Lower leg skin (tissue), 3 donors: ENCODE results near the gene SMOC2.

Source experiments
- POLR2A ChIP-seq, 2 donors: fragments of 450-650 bp; IDR thresholded peaks; one replicate each; pipeline ENCODE4 v1.6.1; 2016 to 2017; ENCODE audit warnings: antibody characterized with exemption in 2 of 2, mild to moderate bottlenecking in 1 of 2, moderate library complexity in 1 of 2
- TF ChIP-seq, protein P1 (sequence below), 3 donors: fragments of 450-650 bp; IDR thresholded peaks; one replicate each; pipeline ENCODE4 v1.5.1; 2016; ENCODE audit warnings: antibody characterized with exemption in 3 of 3, mild to moderate bottlenecking in 3 of 3, moderate library complexity in 2 of 3

GRCh38 chr6:168609026-168609685 lies 168.2 kb downstream of the SMOC2 start:
- TF ChIP-seq, protein P1, sequence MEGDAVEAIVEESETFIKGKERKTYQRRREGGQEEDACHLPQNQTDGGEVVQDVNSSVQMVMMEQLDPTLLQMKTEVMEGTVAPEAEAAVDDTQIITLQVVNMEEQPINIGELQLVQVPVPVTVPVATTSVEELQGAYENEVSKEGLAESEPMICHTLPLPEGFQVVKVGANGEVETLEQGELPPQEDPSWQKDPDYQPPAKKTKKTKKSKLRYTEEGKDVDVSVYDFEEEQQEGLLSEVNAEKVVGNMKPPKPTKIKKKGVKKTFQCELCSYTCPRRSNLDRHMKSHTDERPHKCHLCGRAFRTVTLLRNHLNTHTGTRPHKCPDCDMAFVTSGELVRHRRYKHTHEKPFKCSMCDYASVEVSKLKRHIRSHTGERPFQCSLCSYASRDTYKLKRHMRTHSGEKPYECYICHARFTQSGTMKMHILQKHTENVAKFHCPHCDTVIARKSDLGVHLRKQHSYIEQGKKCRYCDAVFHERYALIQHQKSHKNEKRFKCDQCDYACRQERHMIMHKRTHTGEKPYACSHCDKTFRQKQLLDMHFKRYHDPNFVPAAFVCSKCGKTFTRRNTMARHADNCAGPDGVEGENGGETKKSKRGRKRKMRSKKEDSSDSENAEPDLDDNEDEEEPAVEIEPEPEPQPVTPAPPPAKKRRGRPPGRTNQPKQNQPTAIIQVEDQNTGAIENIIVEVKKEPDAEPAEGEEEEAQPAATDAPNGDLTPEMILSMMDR (IDR thresholded peaks at IDR 0.05): no peak
- TF ChIP-seq POLR2A (IDR thresholded peaks at IDR 0.05): no peak
